Stimulated activated CD4-positive, alpha-beta T cell treated with anti-CD3 and anti-CD28 coated beads, Interleukin-2, amount 100 ng/mL, for 4 hours (primary cell): ENCODE measurements around the gene GLS2.
"Not testable (repeated sequence)": the region's sequence is repeated elsewhere in the genome, so short reads cannot be mapped to it uniquely, and the experiment has no call there.

Experiments
- DNase-seq: peaks from one replicate; pipeline ENCODE4 v3.0.0-alpha.2; 2020; ENCODE audit warnings: low read depth

GLS2 gene

DNA sequence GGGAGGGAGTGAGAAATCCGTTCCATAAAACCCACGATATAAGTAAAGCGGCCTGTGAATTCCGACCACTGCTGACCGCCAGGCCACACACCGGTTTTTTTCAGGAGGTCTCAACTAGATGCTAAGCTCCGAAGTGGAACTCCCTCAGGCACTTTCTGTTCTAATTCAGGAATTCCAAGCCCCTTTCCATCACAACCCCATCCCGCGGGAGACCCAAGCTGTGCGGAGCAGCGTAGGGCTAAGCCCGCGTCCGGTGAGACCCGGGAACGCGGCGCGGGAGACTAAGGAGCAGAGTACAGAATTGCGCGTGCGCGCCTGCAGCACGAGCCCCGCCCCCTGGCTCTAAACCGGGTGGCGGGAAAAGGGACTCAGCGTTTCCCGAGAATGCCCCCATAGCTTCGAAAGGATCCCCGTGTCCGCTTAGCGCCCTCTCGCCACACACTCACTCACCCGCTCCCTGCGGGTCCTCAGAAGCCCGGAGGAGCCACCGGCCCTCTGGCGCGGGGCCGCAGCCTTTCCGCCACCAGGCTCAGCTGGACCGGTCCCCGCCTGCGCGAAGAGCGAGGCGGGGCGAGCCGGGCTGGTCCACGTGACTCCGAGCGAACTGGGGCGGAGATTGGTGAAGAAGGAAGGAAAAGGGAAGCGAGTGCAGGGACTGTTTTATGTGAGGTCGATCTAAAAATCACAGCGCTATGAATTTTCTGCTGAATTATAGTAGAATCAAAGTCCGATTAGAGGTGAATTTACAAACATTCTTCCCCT is 38.9 kb downstream of the GLS2 start, which contains the start of gene TIMELESS:
Gene TIMELESS (minus strand): TSS at position 567 of the 762 bp plus-strand sequence. CDS start 15,256 bp downstream, outside the sequence.
- peak; percentile 76 for DNase-seq

DNA sequence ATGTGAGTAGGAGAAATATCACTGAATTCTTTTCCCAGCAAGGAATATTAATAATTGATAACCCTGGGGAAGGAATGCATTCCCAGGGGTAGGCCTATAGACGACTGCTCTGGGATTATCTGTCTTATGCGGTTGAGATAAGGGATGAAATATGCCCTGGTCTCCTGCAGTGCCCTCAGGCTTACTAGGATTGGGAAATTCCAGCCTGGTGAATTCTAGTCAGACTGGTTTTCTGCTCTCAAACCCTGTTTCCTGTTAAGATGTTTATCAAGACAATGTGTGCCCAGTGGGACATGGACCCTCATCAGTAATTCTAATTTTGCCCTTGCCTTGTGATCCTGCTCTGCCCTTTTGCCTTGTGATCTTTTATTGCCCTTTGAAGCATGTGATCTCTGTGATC is 44.8 kb downstream of the GLS2 start:
- DNase-seq: not testable (repeated sequence)

DNA sequence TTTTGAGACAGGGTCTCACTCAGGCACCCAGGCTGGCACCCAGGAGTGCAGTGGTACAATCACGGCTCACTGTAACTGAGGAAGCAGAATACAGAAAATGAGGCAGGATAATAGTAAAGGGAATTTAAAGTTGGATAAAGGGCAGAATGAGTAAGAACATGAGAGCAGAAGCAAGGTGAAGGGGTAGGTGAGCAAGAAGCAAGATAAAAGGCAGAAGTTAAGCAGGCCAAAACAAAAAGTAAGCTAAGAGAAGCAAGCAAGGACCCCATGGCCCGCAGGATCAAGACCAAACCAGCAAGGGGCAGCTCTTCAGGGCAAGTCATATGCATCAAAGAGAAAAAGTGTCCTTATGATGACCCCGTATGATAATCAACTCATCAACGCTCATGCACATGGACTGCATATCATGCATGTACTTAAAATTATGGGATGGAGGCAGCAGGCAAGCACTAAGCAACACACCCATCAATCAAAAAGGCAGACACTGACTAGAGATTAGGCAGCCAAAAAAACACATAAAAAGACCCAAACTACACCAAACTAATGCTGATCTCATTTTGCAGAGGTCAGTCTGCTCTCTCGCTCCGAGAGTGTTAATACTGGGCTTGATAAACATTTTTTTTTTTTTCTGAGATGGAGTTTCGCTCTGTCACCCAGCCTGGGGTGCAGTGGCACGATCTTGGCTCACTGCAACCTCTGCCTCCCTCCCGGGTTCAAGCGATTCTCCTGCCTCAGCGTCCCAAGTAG is 50.4 kb downstream of the GLS2 start:
- DNase-seq: no peak

DNA sequence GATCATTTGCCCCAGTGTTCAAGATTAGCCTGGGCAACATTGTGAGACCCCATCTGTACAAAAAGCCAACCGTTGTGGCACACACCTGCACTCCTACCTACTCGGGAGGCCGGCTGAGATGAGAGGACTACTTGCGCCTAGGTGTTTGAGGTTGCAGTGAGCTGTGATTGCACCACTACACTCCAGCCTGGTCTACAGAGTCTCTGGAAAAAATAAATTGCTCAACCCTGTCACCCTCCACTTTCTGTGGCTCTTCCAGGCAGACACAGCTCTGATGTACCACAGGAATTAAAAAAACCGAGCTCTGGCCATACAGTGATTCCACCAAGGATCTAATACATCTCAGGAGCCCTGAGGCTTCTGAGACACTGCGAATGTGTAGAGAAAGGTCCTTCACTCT is 53.1 kb downstream of the GLS2 start:
- DNase-seq: no peak

DNA sequence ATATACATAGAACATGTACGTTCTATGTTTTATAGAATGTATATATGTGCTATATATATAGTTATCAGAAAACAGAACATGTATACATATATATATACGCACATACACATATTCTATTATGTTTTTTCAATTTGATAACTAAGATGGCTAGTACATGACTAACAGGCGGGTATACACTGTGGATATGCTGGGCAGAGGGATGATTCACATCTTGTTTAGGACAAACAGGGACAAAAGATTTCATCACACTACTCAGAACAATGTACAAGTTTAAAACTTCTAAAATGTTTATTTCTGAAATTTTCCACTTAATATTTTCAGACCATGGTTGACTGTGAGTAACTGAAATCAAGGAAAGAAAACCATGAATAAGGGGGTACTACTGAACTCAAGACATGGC is 56.1 kb downstream of the GLS2 start:
- DNase-seq: no peak

DNA sequence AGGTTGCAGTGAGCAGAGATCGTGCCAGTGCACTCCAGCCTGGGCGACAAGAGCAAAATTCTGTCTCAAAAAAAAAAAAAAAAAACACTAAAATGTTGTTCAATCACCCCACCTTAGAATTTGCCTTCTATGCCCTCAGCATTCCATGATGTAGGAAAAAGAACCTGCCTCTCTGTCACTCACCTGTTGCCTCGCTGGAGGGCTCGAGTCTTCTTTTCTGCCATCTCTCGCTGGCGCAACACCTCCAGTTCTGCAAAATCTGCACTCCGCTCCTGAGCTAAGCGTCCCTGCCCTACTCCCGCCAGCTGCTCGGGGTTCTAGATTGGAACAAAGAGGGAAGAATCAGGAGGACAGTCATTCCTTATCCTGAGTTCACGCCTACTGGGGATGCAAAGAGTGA is 56.7 kb downstream of the GLS2 start:
- no peak for DNase-seq

DNA sequence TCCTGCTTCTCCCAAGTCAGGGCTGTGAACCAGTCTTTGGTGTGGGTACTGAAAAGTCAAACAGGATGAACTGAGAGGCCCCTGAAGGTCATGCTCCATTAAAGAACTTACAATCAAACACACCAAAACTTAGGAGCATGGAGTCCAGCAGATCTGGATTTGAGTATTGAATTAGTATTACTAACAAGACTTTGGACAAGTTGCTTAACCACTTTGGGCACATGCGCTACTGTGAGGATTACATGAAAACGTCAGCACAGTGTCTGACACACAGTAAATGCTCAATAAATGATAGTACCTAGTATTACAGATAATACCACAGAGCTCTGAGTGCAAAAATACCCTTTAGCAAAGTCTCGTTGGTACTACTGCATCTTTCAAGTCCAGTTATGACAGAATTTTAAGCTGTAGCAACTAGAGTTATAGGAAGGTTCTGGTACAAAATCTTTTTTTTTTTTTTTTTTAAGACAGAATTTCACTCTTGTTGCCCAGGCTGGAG is 62.0 kb downstream of the GLS2 start:
- DNase-seq: no peak

DNA sequence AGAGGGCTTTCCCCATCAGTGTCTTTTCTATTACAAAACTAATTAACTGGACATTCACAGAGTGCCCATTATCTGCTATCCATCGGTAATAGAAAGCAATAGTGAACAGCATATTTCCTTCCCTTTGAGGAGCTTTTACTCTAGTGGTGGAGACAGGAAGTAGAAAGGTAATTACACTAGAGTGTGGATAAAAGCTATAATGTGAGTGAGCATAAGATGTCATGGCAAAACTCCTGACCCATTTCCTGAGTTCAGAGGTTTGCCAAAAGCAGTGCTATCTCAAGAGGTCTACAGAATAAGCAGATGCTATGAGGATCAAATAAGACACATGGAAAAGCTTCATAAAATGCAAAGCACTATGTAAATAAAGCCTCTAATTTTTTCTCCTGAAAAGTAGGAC is 62.8 kb downstream of the GLS2 start:
- no peak for DNase-seq
